GM12891 (cell line): ENCODE data around the gene MUCL3.

Experiments used
- PAX5 ChIP-seq: IDR thresholded peaks from 2 replicates; pipeline ENCODE4 v1.6.1; 2011; ENCODE audit warnings: low read length, moderate library complexity, mild to moderate bottlenecking; ENCODE audit not compliant: insufficient read depth, severe bottlenecking
- POLR2A ChIP-seq: IDR thresholded peaks from 2 replicates; pipeline ENCODE4 v1.6.1; 2011; ENCODE audit warnings: low read depth, low read length, control low read depth
- POLR2AphosphoS5 ChIP-seq: IDR thresholded peaks from 2 replicates; pipeline ENCODE4 v1.6.1; 2011; ENCODE audit warnings: low read depth, low read length, control low read depth
- POU2F2 ChIP-seq: IDR thresholded peaks from 2 replicates; pipeline ENCODE4 v1.6.1; 2011; ENCODE audit warnings: low read depth, mild to moderate bottlenecking, control low read depth, low read length, moderate library complexity
- SPI1 ChIP-seq: IDR thresholded peaks from 2 replicates; pipeline ENCODE4 v1.6.1; 2011; ENCODE audit warnings: low read depth, low read length, control low read depth
- TAF1 ChIP-seq: IDR thresholded peaks from 2 replicates; pipeline ENCODE4 v1.6.1; 2011; ENCODE audit warnings: low read depth, low read length, control low read depth

DNA sequence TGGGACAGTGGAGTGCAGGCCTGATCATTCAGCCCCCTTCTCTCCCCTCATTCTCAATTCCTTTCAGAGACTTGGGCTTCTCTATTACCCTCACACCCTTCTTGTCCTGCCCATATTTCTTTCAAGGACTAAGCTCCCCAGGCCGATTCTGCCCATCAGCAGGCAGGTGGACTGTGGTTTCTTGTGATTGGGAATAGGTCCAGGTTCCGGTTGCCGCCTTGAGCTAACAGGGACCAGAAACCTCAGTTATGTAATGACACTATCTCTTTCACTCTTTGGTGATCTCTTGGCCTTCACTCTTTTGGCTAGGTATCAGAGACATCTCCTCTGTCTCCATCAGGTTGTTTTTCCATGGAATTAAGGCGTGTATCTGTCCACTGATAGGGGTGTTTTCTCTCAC lies 6.5 kb downstream of the MUCL3 start:
- TF ChIP-seq POLR2A (no peak), TAF1 (no peak), POLR2AphosphoS5 (no peak), POU2F2 (no peak), SPI1 (no peak), PAX5 (no peak)
